Panc1 (cell line): ENCODE data around the gene CPLX1. TPM values are rescaled to one million over a fixed set of nuclear protein-coding genes. Genes with fewer than 3 reads are reported as not detected.
"Not testable (repeated sequence)": the region's sequence is repeated elsewhere in the genome, so short reads cannot be mapped to it uniquely, and the experiment has no call there.

Source experiments
- ATAC-seq: fragments of 200-7000 bp; cut with Tn5 transposase; 2 replicates; pipeline ENCODE4 v1.9.1; 2020; ENCODE audit warnings: mild to moderate bottlenecking, moderate library complexity
- BruUV-seq: library from RNA; stranded (reverse); fragments of 400-500 nt; replicated peaks from 2 replicates; lab custom pipeline; 2021; lab: Mats Ljungman, UMichigan
- CTCF ChIA-PET: fragments of 300-600 bp; sonication (Branson Sonifier 250); formaldehyde crosslinking; loops from one replicate; lab custom pipeline; 2022; ENCODE audit warnings: antibody characterized with exemption; lab: Charles Lee
- POLR2A ChIA-PET: fragments of 300-600 bp; sonication (Branson Sonifier 250); formaldehyde crosslinking; loops from one replicate; lab custom pipeline; 2022; ENCODE audit warnings: antibody characterized with exemption; lab: Charles Lee
- DNase-seq: peaks from one replicate; pipeline ENCODE4 v3.0.0-alpha.2; 2010; ENCODE audit warnings: low read depth, low spot score
- H3K27ac ChIP-seq: 2 replicates; pipeline ENCODE4 v1.5.1; 2011; ENCODE audit warnings: mild to moderate bottlenecking, low read length, inconsistent platforms
- H3K27me3 ChIP-seq: fragments of 200-500 bp; sonication (Bioruptor generic); 2 replicates; pipeline ENCODE4 v1.6.0; 2014; ENCODE audit warnings: low read length, inconsistent platforms; ENCODE audit not compliant: control insufficient read depth, insufficient read depth
- H3K36me3 ChIP-seq: fragments of 200-500 bp; sonication (Bioruptor generic); 2 replicates; pipeline ENCODE4 v1.5.1; 2014; ENCODE audit warnings: inconsistent platforms, mild to moderate bottlenecking, low read length, moderate library complexity; ENCODE audit not compliant: control insufficient read depth, insufficient read depth
- H3K4me1 ChIP-seq: 2 replicates; pipeline ENCODE4 v1.5.1; 2011; ENCODE audit warnings: inconsistent platforms, mild to moderate bottlenecking, low read length, moderate library complexity; ENCODE audit not compliant: control insufficient read depth, insufficient read depth
- H3K4me3 ChIP-seq, 2 experiments: 2 replicates each; pipeline ENCODE4 v1.5.1; 2011 to 2012; ENCODE audit warnings: low read depth in 2 of 2, low read length in 2 of 2, mild to moderate bottlenecking in 2 of 2, inconsistent platforms in 1 of 2, moderate library complexity in 1 of 2
- H3K9me3 ChIP-seq: fragments of 200-500 bp; sonication (Bioruptor generic); 2 replicates; pipeline ENCODE4 v1.5.1; 2014; ENCODE audit warnings: low read depth, mild to moderate bottlenecking, inconsistent platforms, low read length, moderate library complexity; ENCODE audit not compliant: control insufficient read depth, insufficient read depth
- POLR2AphosphoS5 ChIP-seq: IDR thresholded peaks from 2 replicates; pipeline ENCODE4 v1.6.1; 2012; ENCODE audit warnings: mild to moderate bottlenecking, low read depth, low read length, moderate library complexity
- SIN3A ChIP-seq: IDR thresholded peaks from 2 replicates; pipeline ENCODE4 v1.6.1; 2012; ENCODE audit warnings: low read depth, mild to moderate bottlenecking, low read length, moderate library complexity, borderline replicate concordance; ENCODE audit not compliant: insufficient read depth
- TCF7L2 ChIP-seq: IDR thresholded peaks from 2 replicates; pipeline ENCODE4 v1.6.1; 2011; ENCODE audit warnings: mild to moderate bottlenecking, low read depth, low read length, inconsistent platforms
- in situ Hi-C: cut with HindIII; loops from 2 replicates; pipeline ENCODE4 v1.10.0; 2016; ENCODE audit warnings: low sequenced_read_pairs, low pct_unique_long_range_greater_than_20kb
- intact Hi-C: fragments of 100-400 bp; cut with micrococcal nuclease; formaldehyde crosslinking; loops from one replicate; pipeline ENCODE4 v1.10.0; 2022; ENCODE audit not compliant: unreplicated experiment
- total RNA-seq: library from RNA; stranded (reverse); gene quantifications from one replicate; pipeline ENCODE4 v1.2.1, GENCODE V29; 2021; ENCODE audit not compliant: unreplicated experiment
- TF ChIP-seq, protein P1 (sequence below): fragments of 450-650 bp; IDR thresholded peaks from 2 replicates; pipeline ENCODE4 v1.5.1; 2017; ENCODE audit warnings: mild to moderate bottlenecking
- TF ChIP-seq, protein P2 (sequence below), 2 experiments: IDR thresholded peaks; 2 replicates each; pipeline ENCODE4 v1.6.1; 2011 to 2012; ENCODE audit warnings: low read depth in 2 of 2, control low read depth in 1 of 2, low read length in 1 of 2, mild to moderate bottlenecking in 1 of 2, moderate library complexity in 1 of 2; ENCODE audit not compliant: insufficient read depth in 1 of 2

Gene CPLX1
- total RNA-seq, 1 experiment from 2014 or later: 6.7 TPM

DNA sequence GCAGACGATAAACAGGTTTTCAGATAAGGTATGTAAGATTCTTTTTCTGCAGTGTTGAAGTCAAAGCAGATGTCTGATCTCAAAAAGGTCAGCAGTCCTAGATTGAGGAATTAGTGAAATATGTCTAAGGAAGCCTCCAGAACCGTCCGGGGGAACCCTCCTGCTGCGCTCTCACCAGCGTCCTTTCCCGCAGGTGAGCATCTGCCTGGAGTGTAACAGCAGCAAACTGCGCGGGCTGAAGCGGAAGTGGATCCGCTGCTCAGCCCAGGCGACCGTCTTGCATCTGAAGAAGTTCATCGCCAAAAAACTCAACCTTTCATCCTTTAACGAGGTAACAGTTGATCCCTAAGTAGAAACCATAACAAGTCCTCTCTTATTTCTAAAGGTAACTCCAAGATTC lies 64.8 kb downstream of the CPLX1 start:
- H3K36me3 ChIP-seq: no peaks in the 10 kb centered on the region
- no peak overlapping the region for H3K4me3 ChIP-seq
- TF ChIP-seq POLR2AphosphoS5 (no peak), SIN3A (no peak), TCF7L2 (no peak)
- TF ChIP-seq, protein P1, sequence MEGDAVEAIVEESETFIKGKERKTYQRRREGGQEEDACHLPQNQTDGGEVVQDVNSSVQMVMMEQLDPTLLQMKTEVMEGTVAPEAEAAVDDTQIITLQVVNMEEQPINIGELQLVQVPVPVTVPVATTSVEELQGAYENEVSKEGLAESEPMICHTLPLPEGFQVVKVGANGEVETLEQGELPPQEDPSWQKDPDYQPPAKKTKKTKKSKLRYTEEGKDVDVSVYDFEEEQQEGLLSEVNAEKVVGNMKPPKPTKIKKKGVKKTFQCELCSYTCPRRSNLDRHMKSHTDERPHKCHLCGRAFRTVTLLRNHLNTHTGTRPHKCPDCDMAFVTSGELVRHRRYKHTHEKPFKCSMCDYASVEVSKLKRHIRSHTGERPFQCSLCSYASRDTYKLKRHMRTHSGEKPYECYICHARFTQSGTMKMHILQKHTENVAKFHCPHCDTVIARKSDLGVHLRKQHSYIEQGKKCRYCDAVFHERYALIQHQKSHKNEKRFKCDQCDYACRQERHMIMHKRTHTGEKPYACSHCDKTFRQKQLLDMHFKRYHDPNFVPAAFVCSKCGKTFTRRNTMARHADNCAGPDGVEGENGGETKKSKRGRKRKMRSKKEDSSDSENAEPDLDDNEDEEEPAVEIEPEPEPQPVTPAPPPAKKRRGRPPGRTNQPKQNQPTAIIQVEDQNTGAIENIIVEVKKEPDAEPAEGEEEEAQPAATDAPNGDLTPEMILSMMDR: no peak
- ChIA-PET CTCF (no interaction called here), POLR2A (no interaction called here)
- H3K27ac ChIP-seq: no peak overlapping the region
- H3K4me1 ChIP-seq: peaks cover 8% of the 10 kb centered on the region
- DNase-seq (no peak), ATAC-seq (no peak)
- intact Hi-C loops: no loop called here
- in situ Hi-C loops: no loop called here
- H3K27me3 ChIP-seq: no peaks in the 10 kb centered on the region
- BruUV-seq: no TSS peak
- no peaks in the 10 kb centered on the region for H3K9me3 ChIP-seq

DNA sequence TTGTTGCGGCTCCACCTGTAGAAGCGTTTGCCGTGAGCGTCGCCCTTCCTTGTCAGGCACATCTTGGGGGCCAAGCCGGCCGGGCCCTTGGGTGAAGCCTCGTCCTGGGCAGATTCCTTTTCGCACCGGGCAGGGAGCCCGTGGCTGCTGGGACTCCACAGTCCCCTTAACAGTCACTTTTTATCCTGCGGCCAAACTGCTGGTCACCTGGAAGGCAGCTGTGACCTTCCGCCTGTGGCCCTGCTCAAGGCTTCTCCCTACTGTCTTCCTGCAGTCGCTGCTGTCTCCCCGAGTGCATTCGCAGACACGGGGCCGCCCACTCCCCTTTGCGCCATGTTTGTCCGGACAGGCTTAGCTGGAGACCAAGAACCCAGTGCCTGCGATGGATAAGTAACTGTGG lies 65.3 kb downstream of the CPLX1 start:
- H3K4me1 ChIP-seq: peaks cover 3% of the 10 kb centered on the region; the same call in 1 of the 2 replicates
- H3K27me3 ChIP-seq: no peaks in the 10 kb centered on the region
- no peak for ATAC-seq
- no peak for DNase-seq
- TF ChIP-seq, protein P1: no peak
- TF ChIP-seq TCF7L2: no peak
- TF ChIP-seq, protein P2, sequence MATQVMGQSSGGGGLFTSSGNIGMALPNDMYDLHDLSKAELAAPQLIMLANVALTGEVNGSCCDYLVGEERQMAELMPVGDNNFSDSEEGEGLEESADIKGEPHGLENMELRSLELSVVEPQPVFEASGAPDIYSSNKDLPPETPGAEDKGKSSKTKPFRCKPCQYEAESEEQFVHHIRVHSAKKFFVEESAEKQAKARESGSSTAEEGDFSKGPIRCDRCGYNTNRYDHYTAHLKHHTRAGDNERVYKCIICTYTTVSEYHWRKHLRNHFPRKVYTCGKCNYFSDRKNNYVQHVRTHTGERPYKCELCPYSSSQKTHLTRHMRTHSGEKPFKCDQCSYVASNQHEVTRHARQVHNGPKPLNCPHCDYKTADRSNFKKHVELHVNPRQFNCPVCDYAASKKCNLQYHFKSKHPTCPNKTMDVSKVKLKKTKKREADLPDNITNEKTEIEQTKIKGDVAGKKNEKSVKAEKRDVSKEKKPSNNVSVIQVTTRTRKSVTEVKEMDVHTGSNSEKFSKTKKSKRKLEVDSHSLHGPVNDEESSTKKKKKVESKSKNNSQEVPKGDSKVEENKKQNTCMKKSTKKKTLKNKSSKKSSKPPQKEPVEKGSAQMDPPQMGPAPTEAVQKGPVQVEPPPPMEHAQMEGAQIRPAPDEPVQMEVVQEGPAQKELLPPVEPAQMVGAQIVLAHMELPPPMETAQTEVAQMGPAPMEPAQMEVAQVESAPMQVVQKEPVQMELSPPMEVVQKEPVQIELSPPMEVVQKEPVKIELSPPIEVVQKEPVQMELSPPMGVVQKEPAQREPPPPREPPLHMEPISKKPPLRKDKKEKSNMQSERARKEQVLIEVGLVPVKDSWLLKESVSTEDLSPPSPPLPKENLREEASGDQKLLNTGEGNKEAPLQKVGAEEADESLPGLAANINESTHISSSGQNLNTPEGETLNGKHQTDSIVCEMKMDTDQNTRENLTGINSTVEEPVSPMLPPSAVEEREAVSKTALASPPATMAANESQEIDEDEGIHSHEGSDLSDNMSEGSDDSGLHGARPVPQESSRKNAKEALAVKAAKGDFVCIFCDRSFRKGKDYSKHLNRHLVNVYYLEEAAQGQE (IDR thresholded peaks at IDR 0.05; ENCODE audit: insufficient read depth in 1 of 2, low read depth in 2 of 2, low read length in 1 of 2): no peak
- no peak for TF ChIP-seq SIN3A
- no peak for TF ChIP-seq POLR2AphosphoS5
- BruUV-seq: no TSS peak
- H3K9me3 ChIP-seq: no peaks in the 10 kb centered on the region
- CTCF ChIA-PET: no interaction called here
- intact Hi-C loops (no loop called here), in situ Hi-C loops (no loop called here)
- H3K4me3 ChIP-seq: no peak overlapping the region
- no peaks in the 10 kb centered on the region for H3K36me3 ChIP-seq
- POLR2A ChIA-PET: no interaction called here
- H3K27ac ChIP-seq: no peak overlapping the region

DNA sequence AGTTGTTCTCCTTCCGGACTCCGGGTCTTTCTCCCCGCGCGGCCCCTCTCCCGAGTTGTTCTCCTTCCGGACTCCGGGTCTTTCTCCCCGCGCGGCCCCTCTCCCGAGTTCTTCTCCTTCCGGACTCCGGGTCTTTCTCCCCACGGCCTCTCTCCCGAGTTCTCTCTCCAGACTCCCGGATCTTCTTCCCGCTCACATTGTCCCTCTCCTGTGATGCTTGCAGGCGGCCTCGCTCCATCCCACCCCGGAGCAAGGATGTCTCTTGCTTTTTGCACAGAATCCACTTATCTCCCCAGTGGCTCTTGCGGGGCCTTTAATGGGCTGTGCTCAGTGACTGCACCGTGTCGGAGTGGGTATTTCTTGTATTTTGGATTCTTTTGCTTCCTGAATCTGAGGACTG lies 66.1 kb downstream of the CPLX1 start:
- H3K36me3 ChIP-seq, DNase-seq, in situ Hi-C loops, H3K4me3 ChIP-seq, H3K4me1 ChIP-seq, intact Hi-C loops, CTCF ChIA-PET, POLR2A ChIA-PET, ATAC-seq, H3K27ac ChIP-seq, BruUV-seq, H3K9me3 ChIP-seq, H3K27me3 ChIP-seq: not testable (repeated sequence)
